SU-DHL-6 (cell line): ENCODE results near the gene TMEM120A.

Source experiments
- H2AFZ ChIP-seq: fragments of 200-600 bp; sonication (generic); 2 replicates; pipeline ENCODE4 v1.6.1; 2014; ENCODE audit warnings: low read depth, mild to moderate bottlenecking, moderate library complexity, mixed read lengths, antibody characterized with exemption, low read length; ENCODE audit not compliant: severe bottlenecking
- H3F3A ChIP-seq: fragments of 200-600 bp; shearing (Covaris generic); 2 replicates; pipeline ENCODE4 v1.6.0; 2016; ENCODE audit warnings: antibody characterized with exemption, mild to moderate bottlenecking; ENCODE audit not compliant: insufficient read depth
- H3K27ac ChIP-seq: fragments of 200-600 bp; sonication (generic); 2 replicates; pipeline ENCODE4 v1.5.1; 2016; ENCODE audit warnings: low read depth, mild to moderate bottlenecking, low read length, moderate library complexity, mixed read lengths
- H3K27me3 ChIP-seq: fragments of 200-600 bp; sonication (generic), shearing (Covaris generic); 2 replicates; pipeline ENCODE4 v1.6.0; 2014; ENCODE audit warnings: mild to moderate bottlenecking, low read length
- H3K36me3 ChIP-seq: fragments of 200-600 bp; sonication (generic); 2 replicates; pipeline ENCODE4 v1.6.1; 2014; ENCODE audit warnings: mild to moderate bottlenecking, low read length, mixed read lengths
- H3K4me2 ChIP-seq: fragments of 300-600, 200-600 bp; shearing (Covaris generic), sonication (generic); 2 replicates; pipeline ENCODE4 v1.6.0; 2014; ENCODE audit warnings: low read length, low read depth, mild to moderate bottlenecking; ENCODE audit not compliant: poor library complexity, severe bottlenecking
- H3K4me3 ChIP-seq: fragments of 200-600 bp; sonication (generic); 2 replicates; pipeline ENCODE4 v1.5.1; 2014; ENCODE audit warnings: antibody characterized with exemption, low read length, mild to moderate bottlenecking, mixed read lengths; ENCODE audit not compliant: insufficient read depth, poor library complexity, severe bottlenecking
- H3K79me2 ChIP-seq: fragments of 200-600 bp; sonication (generic); 2 replicates; pipeline ENCODE4 v1.6.1; 2014; ENCODE audit warnings: mild to moderate bottlenecking, low read length, moderate library complexity; ENCODE audit not compliant: insufficient read depth
- H3K9ac ChIP-seq: fragments of 200-600 bp; sonication (generic); 2 replicates; pipeline ENCODE4 v1.7.0; 2014; ENCODE audit warnings: mild to moderate bottlenecking, low read length
- H3K9me2 ChIP-seq: fragments of 200-600 bp; sonication (generic); replicated peaks from 2 replicates; pipeline ENCODE4 v1.6.1; 2014; ENCODE audit warnings: low read length; ENCODE audit not compliant: insufficient read depth
- H3K9me3 ChIP-seq: fragments of 200-600 bp; sonication (generic); 2 replicates; pipeline ENCODE4 v1.6.1; 2014; ENCODE audit warnings: low read length, mixed read lengths; ENCODE audit not compliant: insufficient read depth
- H4K20me1 ChIP-seq: fragments of 200-600 bp; sonication (generic); 2 replicates; pipeline ENCODE4 v1.6.1; 2014; ENCODE audit warnings: low read depth, mild to moderate bottlenecking, antibody characterized with exemption, low read length, moderate library complexity, mixed read lengths
- EZH2phosphoT487 ChIP-seq: fragments of 200-600 bp; sonication (generic), shearing (Covaris generic); conservative IDR thresholded peaks from 2 replicates; pipeline ENCODE4 v1.6.1; 2018; ENCODE audit warnings: mild to moderate bottlenecking, antibody characterized with exemption, low read length, moderate library complexity, mixed read lengths
- TF ChIP-seq, protein P1 (sequence below): fragments of 200-600 bp; sonication (generic); IDR thresholded peaks from one replicate; pipeline ENCODE4 v1.5.1; 2017; ENCODE audit warnings: antibody characterized with exemption, mild to moderate bottlenecking, low read length, moderate library complexity; ENCODE audit not compliant: insufficient read depth, poor library complexity, severe bottlenecking

TMEM120A gene

DNA sequence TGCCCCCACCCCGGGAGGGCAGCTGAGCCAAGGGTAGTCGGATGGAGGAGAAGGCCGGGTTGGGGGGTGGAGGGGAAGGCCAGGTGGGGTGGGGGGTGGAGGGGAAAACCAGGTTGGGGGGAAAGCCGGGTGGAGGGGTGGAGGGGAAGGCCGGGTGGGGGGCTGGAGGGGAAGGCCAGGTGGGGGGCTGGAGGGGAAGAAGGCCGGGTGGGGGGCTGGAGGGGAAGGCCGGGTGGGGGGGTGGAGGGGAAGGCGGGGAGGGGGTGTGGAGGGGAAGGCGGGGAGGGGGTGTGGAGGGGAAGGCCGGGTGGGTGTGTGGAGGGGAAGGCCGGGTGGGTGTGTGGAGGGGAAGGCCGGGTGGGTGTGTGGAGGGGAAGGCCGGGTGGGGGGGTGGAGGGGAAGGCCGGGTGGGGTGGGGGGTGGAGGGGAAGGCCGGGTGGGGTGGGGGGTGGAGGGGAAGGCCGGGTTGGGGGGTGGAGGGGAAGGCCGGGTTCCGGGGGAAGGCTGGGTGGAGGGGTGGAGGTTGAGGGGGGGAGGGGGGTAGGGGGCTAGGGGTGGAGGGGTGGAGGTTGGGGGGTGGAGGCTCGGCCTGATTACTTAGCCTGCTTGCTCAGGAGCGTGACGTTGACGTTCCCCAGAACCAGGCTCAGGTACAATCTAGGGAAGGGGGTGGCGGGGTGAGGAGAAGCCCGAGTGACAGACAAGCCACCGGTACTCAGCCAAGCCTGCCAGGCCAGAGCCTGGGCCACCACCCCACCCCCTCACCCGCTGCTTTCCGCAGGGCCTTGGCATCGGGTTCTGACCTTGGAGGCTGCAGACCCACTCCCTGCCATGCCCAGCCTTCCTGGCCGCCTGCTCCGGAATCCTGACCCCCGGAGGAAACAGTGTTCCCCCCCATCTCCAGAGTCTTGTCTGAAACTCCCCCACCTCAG lies 5.6 kb downstream of the TMEM120A start:
- no peaks in the 10 kb centered on the region for H3K27me3 ChIP-seq
- no peaks in the 10 kb centered on the region for H3K79me2 ChIP-seq
- H3K36me3 ChIP-seq: no peaks in the 10 kb centered on the region
- no peaks in the 10 kb centered on the region for H4K20me1 ChIP-seq
- no peak overlapping the region for H3K27ac ChIP-seq
- no peak overlapping the region for H3K4me3 ChIP-seq
- H3K4me2 ChIP-seq: no peak overlapping the region
- no peaks in the 10 kb centered on the region for H3F3A ChIP-seq
- no peak overlapping the region for H2AFZ ChIP-seq
- H3K9me3 ChIP-seq: no peaks in the 10 kb centered on the region
- no peaks in the 10 kb centered on the region for H3K9me2 ChIP-seq
- H3K9ac ChIP-seq: no peak overlapping the region
- TF ChIP-seq, protein P1, sequence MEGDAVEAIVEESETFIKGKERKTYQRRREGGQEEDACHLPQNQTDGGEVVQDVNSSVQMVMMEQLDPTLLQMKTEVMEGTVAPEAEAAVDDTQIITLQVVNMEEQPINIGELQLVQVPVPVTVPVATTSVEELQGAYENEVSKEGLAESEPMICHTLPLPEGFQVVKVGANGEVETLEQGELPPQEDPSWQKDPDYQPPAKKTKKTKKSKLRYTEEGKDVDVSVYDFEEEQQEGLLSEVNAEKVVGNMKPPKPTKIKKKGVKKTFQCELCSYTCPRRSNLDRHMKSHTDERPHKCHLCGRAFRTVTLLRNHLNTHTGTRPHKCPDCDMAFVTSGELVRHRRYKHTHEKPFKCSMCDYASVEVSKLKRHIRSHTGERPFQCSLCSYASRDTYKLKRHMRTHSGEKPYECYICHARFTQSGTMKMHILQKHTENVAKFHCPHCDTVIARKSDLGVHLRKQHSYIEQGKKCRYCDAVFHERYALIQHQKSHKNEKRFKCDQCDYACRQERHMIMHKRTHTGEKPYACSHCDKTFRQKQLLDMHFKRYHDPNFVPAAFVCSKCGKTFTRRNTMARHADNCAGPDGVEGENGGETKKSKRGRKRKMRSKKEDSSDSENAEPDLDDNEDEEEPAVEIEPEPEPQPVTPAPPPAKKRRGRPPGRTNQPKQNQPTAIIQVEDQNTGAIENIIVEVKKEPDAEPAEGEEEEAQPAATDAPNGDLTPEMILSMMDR: no peak
- TF ChIP-seq EZH2phosphoT487: no peak

DNA sequence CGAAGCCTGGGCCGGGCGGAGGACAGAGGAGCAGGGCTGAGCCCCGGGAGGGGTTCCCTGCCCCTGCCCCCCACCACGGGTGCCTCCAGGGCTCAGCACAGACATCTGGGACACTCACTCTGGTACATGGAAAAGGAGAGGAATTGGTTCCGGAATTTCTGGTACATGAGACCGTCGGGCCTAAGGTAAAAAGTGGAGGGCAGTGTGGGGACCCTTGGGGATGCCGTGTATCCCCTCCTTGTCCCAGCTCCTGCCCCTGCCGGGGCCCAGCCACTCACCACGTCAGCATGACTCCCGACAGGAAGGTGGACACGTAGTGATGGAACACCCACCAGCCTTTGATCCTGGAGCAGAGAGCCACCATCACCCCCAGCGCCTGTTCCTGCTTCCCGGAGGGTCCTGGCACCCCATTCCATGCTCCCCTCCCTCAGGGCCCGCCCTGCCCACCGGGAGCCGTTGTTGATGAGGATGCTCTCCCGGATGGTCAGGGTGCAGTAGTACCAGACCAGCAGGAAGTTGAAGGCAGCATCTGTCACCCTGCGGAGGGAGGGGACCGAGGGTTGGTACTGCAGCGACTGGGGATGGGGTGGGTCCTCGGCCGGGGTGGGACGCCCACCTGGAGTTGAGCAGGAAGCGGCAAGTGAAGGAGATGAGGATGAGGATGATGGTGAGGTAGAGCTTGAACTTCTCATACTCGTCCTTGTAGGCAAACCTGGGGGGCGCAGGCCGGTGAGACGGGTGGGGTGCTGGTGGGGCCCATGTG lies 6.4 kb downstream of the TMEM120A start:
- Histone ChIP-seq H3K4me2 (no peak overlapping the region), H3K79me2 (no peaks in the 10 kb centered on the region), H4K20me1 (no peaks in the 10 kb centered on the region), H3K27me3 (no peaks in the 10 kb centered on the region), H2AFZ (no peak overlapping the region), H3K9ac (no peak overlapping the region), H3K36me3 (no peaks in the 10 kb centered on the region), H3K4me3 (no peak overlapping the region), H3K27ac (no peak overlapping the region), H3K9me2 (no peaks in the 10 kb centered on the region), H3K9me3 (no peaks in the 10 kb centered on the region), H3F3A (no peaks in the 10 kb centered on the region)
- TF ChIP-seq, protein P1: no peak
- no peak for TF ChIP-seq EZH2phosphoT487

DNA sequence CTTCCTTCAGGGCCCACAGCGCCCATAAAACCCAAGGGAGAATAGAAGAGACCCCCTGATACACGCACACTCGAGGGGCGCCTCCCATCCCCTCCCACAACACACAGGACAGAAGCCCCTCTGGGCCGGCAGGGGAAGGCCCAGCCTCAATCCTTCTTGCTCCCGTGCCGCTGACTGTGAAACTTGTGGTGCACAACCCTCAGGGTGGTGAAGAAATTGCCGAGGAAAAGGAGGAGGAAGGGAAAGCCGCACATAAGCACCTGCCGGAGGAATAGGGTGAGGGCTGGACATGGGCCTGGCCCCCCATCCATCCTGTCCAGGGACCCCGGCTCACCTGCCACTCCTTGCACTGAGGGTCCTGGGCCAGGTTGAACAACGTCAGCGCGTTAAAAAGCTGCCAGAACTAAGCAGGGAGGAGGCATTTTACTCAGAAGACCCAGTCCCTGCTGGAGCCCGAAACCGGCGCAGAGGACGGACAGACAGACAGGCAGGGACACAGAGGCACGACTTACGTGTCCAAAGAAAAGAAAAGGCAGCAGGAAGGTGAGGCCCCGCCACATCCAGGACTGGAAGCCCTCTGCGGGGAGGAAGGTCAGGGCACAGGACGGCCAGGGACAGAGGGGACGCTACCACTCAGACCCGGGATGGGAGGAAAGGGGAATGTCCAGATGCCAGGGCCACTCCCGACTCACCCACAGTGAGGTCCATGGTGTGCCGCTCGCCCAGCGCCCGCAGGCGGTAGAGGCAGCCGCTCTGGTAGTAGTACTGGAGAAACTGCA lies 7.2 kb downstream of the TMEM120A start:
- H3K4me2 ChIP-seq: no peak overlapping the region
- no peaks in the 10 kb centered on the region for H3K36me3 ChIP-seq
- no peaks in the 10 kb centered on the region for H3F3A ChIP-seq
- no peak overlapping the region for H3K27ac ChIP-seq
- no peaks in the 10 kb centered on the region for H4K20me1 ChIP-seq
- no peak overlapping the region for H2AFZ ChIP-seq
- no peaks in the 10 kb centered on the region for H3K9me2 ChIP-seq
- H3K9me3 ChIP-seq: no peaks in the 10 kb centered on the region
- H3K9ac ChIP-seq: no peak overlapping the region
- no peak overlapping the region for H3K4me3 ChIP-seq
- no peaks in the 10 kb centered on the region for H3K79me2 ChIP-seq
- no peak for TF ChIP-seq EZH2phosphoT487
- H3K27me3 ChIP-seq: no peaks in the 10 kb centered on the region
